ENCODE measurements around the gene IL1RN.

DNA sequence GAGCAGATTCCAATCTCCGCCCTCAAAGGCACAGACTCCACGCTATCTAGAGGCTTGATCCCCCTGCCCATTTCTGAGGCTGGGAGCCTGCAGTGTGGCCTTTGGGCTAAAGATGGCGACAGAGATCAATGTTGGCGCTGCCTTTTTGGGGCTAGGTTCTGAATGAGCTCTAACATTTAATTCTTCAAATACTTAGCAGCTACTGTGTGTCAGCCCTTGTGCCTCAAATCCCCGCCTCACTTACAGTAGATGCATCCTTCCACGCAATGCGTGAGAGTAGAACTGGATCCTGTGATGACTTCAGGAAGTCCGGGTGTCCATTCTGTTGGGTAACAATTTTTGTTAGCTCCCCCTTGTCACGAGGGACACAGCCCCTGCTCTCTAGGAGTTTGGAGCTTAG is 47.3 kb upstream of the IL1RN start:
- TF ChIP-seq RAD21 (IDR thresholded peaks at IDR 0.05 in 1 of 2, conservative IDR thresholded peaks at IDR 0.05 in 1 of 2; ENCODE audit: low read depth in 2 of 2, low read length in 2 of 2) = peak; percentile 81 to 85
- no peak for TF ChIP-seq RFX5 (IDR thresholded peaks at IDR 0.05; ENCODE audit: borderline replicate concordance, low read depth, low read length)
- TF ChIP-seq SRF (IDR thresholded peaks at IDR 0.05; ENCODE audit: low read depth, low read length) = no peak
- no peak for TF ChIP-seq POLR2A (IDR thresholded peaks at IDR 0.05; ENCODE audit: control extremely low read depth in 1 of 2, low read depth in 2 of 2, low read length in 2 of 2)
- TF ChIP-seq, protein P1, sequence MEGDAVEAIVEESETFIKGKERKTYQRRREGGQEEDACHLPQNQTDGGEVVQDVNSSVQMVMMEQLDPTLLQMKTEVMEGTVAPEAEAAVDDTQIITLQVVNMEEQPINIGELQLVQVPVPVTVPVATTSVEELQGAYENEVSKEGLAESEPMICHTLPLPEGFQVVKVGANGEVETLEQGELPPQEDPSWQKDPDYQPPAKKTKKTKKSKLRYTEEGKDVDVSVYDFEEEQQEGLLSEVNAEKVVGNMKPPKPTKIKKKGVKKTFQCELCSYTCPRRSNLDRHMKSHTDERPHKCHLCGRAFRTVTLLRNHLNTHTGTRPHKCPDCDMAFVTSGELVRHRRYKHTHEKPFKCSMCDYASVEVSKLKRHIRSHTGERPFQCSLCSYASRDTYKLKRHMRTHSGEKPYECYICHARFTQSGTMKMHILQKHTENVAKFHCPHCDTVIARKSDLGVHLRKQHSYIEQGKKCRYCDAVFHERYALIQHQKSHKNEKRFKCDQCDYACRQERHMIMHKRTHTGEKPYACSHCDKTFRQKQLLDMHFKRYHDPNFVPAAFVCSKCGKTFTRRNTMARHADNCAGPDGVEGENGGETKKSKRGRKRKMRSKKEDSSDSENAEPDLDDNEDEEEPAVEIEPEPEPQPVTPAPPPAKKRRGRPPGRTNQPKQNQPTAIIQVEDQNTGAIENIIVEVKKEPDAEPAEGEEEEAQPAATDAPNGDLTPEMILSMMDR (IDR thresholded peaks at IDR 0.05; ENCODE audit: control extremely low read depth in 1 of 3, insufficient read depth in 1 of 3, low read depth in 1 of 3, low read length in 3 of 3) = peak; percentile 86 to 88 (median 87)

Data from H1 (cell line).